ENCODE measurements around the gene CHAT.

- TF ChIP-seq CTCF (IDR thresholded peaks at IDR 0.05; ENCODE audit: low read length), result no peak
- TF ChIP-seq EZH2 (optimal IDR thresholded peaks at IDR 0.05; ENCODE audit: low read depth, low read length), result no peak
Measured at GRCh38 chr10:49600781-49601400, 12.9 kb upstream of the CHAT start.
